HG03175 (cell line): ENCODE measurements around the gene MDFIC.
A peak's percentile ranks its signal among the peaks of the same experiment; 100 is the strongest.

Source experiments
- ATAC-seq: cut with Tn5 transposase; IDR thresholded peaks from one replicate; pipeline ENCODE4 v1.9.1; 2021; ENCODE audit warnings: mild to moderate bottlenecking, moderate library complexity; ENCODE audit not compliant: unreplicated experiment

The MDFIC gene

GRCh38 chr7:114925434-114925833 lies 3.5 kb downstream of the MDFIC start:
- no peak for ATAC-seq

- ATAC-seq = no peak
Measured at GRCh38 chr7:114928060-114928459, 6.2 kb downstream of the MDFIC start.

DNA sequence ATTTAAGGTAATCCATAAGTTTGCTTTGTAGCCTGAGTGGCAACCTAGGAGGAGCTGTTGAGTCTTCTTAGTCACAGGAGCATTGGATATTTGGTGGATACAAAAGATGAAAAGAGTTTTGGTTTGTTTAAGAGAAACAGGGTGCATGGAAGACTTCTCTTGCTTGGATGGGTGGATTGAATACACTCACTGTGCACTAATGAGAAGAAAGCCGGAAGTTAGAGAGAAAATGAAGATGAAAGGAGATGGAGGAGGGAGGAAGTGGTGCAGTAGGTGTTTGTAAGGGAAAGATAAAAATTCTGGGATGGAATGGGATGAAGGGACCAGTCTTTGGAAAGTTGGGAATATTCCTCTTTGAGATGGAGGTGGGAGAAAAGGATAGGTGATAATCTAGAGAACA lies 7.7 kb downstream of the MDFIC start:
- ATAC-seq = no peak

DNA sequence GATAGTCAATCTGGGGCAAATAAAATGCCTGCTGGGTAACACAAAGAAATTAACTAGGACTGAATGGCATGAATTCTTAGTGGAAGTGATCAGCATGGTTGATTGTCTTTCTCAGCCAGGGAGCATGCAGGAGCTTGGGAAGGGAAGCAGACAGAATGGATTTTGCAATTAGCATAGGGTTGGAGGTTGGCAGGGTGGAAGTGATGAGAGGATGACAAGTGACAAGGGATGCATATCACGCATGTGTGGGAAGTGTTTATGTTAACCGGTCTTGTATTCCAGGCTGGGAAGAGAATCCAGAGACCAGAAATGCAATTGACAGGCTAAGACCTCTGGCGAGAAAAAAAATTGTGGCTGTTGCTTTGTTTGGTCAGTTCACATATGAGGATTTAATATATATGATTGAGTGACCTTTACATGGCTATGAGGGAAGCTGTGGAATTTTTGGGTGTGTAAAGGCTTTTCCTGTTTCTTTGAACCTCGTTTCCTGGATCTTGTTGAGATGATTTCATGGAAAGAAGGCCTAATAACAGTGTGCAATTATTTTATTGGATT lies 8.3 kb downstream of the MDFIC start:
- ATAC-seq = no peak

DNA sequence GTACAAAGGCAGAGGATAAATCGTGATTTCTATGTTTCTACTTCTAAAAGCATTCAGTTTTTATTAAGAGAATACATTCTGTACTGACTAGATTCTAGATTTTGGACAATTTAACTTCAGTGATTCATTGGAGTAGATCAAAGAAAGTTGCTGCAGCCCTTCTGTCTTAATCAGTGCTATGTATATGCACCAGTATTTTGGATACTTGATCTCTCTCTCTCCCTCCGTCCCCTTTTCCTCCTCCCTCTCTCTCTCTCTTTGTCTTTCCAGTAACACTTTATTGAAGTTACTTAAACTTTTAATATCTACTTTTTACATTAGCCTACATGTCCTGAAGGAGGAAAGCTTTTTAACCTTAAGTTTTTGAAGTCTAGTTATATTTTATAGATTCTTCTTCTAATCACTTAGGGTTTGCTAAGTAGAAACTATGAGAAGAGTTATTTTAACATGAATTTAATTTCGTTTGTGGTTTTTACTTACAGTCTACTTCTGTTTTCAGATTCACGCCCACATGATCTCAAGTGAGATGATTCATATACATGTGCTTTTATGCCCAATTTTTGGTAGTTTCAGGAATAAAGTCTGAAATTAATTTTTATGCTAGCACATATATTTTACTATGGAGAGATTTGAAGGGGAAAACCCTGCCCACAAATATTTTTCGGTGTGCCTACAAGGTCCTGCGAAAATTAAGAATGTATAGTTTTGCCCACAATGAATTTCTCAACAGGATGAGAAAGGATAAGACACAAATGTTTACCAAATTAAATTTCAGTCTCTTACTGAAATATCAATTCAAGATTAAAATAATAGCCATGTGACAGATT lies 9.1 kb downstream of the MDFIC start:
- peak; percentile 63 for ATAC-seq

DNA sequence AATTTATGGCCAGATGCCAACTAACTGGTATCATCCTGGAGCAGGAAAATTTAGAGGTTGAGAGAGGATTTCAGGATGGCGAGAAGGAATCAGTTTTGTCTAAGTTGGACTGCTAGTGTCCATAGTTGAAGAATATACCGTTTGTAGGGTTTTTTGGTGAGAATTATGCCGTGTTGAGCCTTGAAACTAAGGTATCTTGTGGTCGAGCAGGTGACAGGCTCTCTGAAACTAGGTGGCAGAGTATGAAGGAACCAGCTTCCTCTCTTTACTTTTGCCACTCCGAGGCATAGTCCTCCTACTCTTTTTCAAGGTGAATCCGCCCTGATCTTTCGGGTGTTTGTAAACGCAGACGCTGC lies 9.7 kb downstream of the MDFIC start:
- ATAC-seq = peak; percentile 87

- ATAC-seq = no peak
Measured at GRCh38 chr7:114932991-114933390, 11.1 kb downstream of the MDFIC start.

DNA sequence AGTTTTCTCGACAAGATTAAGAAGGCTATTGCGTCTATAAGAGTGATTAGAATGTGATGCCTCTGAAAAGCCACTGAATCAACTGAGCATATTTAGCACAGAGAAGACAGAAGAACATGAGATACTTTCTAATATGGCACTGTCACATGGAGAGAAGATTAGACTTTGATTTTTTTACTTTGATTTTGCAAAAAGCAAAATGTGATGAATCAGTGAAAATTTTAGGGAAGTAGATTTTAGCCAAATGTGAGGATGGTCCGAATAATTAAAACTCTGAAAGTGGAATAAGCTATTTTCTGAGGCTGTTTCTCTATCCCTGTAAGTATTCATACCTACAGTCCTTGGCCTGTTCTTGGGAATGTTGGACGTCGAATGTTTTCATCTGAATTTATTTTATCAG lies 11.8 kb downstream of the MDFIC start:
- ATAC-seq = no peak

- no peak for ATAC-seq
Measured at GRCh38 chr7:114934086-114934485, 12.2 kb downstream of the MDFIC start.

GRCh38 chr7:114934713-114935112 lies 12.8 kb downstream of the MDFIC start:
- no peak for ATAC-seq

GRCh38 chr7:114936471-114936870 lies 14.6 kb downstream of the MDFIC start:
- ATAC-seq = no peak

- no peak for ATAC-seq
Measured at GRCh38 chr7:114937446-114937845, 15.6 kb downstream of the MDFIC start.

DNA sequence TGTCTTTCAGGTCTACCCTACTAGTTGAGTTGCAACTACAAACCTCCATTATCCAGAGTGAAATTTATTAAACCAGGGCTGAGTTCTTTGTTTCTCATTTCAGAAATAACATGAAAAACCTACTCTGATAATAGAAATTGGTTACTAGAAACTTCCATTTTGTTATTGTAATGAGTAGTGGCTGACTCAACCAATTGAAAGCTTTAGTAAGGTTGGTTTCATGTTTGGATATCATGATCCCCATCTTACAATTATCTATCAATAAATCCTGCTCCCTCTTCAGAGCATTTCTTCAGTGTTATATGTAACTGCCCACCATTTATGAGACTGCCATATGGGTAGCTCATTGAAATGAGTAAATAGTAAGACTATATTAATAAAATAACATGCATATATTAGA lies 16.9 kb downstream of the MDFIC start:
- ATAC-seq = no peak

GRCh38 chr7:114939484-114940097 lies 17.7 kb downstream of the MDFIC start:
- no peak for ATAC-seq

GRCh38 chr7:114940220-114940619 lies 18.3 kb downstream of the MDFIC start:
- no peak for ATAC-seq

DNA sequence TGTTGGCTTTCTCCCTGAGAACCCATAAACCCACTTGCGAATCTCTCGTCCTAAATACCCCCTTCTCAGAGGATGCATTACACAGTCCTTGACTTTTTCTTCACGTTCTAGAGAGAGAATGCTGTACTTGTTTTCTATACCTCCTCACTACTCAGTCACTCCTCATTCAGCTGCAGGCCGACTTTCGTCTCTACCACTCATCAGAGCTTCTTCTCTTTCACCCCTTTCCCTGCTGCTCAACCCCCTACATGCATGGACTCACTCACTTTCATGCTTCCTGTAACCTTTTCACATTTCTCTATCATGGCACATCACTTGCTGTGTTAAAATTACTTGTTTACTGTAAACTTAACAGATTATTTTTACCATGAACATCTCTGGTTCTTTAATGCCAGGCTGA lies 19.8 kb downstream of the MDFIC start:
- ATAC-seq = peak; percentile 48

DNA sequence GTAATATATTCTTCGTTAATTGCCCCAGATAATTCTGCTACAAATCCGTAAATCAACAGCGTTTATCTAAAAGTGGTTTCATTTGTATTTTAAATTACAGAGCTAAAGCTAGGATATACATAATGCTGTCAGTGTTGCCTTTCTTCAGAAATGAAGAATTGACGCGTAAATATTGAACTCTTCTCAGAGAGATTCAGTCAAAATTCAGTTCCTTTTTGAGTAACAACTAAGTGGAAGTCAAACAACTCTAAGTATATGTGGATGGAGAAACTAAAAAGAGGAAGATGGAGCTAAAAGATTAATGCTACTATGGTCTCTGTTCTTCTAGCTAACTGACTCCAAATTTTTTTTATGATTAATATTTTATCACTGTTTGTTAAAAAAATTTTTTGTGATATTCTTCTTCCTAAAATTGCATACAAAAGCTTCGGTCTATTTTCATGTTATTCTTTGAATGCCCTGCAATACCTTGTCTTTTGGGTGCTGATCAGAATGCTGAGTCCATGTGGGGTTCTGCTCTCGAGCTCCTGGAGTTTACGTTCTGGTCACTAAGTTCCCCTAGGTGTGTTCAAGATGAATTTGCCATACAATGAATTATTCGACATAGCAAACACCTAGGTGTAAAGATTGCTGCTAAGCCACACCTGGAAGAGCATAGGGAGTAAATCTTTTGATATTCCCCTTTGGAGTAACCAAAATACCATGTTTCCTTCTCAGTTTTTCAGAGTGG lies 20.7 kb downstream of the MDFIC start:
- ATAC-seq = peak; percentile 69

GRCh38 chr7:114943530-114943929 lies 21.6 kb downstream of the MDFIC start:
- ATAC-seq = no peak

DNA sequence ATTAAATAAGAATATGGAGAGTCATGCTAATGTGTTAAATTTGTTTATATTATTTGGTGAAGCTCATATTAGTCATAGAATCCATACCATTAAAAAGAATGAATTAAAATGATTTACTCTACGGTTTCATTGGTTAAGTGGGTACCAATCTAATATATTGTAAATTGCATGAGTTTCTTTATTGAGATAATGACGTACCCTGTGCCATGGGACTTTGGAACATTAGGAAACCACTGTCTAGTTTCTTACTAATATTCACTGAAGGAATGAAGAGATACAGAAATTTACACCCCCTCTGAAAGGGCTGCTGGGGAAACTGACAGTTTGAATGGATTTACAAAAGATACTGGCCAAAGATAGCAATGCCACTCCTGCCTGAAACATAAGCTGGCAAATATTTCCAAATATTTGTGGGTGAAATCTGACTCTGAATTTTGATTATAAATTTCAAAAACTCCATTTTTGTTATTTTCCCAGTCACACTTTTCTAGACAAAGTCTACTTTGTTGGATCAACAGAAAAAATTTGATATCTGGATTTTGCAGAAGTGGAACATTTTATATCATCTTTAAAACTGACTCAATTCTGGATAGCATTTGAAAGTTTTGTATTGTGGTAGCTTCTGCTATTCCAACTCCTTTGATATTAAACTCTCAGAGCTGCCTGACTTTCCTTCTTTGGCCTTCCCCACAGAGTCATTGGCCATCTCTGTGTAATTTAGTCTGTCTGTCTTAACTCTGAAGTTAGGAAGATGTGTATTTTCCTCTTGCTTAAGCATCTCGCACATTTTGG lies 22.3 kb downstream of the MDFIC start:
- ATAC-seq = no peak

DNA sequence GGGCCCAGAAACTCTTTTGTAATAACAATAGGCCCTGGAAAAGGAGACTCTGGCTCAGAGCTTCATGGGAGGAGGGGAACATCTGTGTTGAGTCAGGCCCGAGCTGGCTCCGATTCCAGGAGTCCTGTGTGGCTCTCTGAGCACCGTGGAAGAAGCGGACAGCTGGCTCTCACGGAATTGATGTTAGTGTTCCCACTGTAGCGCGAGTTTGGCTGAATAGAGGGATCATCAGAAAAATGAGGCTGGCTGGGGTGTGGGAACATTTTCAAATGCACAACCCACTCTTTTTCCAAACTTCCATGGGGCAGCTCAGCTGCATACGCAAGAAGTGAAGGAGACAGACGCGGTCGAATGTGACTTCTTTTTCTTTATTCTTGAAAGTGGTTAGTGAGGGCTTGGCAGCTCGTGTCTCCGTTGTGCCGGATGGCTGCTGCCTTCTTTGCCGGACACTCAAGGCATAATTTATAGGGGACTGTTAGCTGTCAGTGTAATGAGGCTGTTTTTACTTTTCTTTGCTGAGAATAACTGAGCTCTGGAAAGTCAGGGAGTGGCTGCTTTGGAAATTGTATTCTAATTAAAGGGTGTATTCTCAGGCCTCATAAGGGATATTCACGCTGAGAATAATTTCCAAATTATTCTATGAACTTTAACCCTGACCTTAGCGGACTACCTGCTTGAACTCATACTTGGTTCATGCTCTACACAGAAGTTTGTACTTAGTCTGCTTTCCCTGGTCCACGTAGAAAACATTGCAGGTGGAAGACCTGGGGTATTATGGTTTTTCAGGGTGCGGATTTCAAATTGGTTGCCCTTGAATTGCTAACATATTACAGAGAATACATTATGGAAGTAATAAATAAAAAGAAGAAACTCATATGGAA lies 23.1 kb downstream of the MDFIC start:
- ATAC-seq = no peak
